Stimulated activated CD8-positive, alpha-beta memory T cell treated with anti-CD3 and anti-CD28 coated beads, Interleukin-12 subunit alpha, Interleukin-12 subunit beta, amount 100 ng/mL, for 24 hours (primary cell): ENCODE data around the gene KHDC1.
"Not testable (repeated sequence)": the region's sequence is repeated elsewhere in the genome, so short reads cannot be mapped to it uniquely, and the experiment has no call there.

Experiments used
- DNase-seq: peaks from one replicate; pipeline ENCODE4 v3.0.0-alpha.2; 2020; ENCODE audit errors: extremely low read depth

Gene KHDC1

GRCh38 chr6:73262671-73263569 is at the start of gene KHDC1:
KHDC1 (minus strand) TSS chr6:73263196; CDS start chr6:73242517, 20,679 bp downstream.
- DNase-seq: peak; percentile 28

GRCh38 chr6:73310503-73310845 is 47.5 kb upstream of the KHDC1 start:
- not testable (repeated sequence) for DNase-seq

GRCh38 chr6:73309785-73310502 is 46.9 kb upstream of the KHDC1 start:
- DNase-seq: peak; percentile 39

- DNase-seq: no peak
Observed at GRCh38 chr6:73309535-73309784, 46.5 kb upstream of the KHDC1 start.

- DNase-seq: no peak
Observed at GRCh38 chr6:73308712-73309534, 45.9 kb upstream of the KHDC1 start.

GRCh38 chr6:73303773-73304172 is 40.8 kb upstream of the KHDC1 start:
- not testable (repeated sequence) for DNase-seq

- no peak for DNase-seq
Observed at GRCh38 chr6:73302339-73302738, 39.3 kb upstream of the KHDC1 start.

- no peak for DNase-seq
Observed at GRCh38 chr6:73299151-73299971, 36.4 kb upstream of the KHDC1 start.

- DNase-seq: no peak
Observed at GRCh38 chr6:73293331-73293730, 30.3 kb upstream of the KHDC1 start.

- DNase-seq: no peak
Observed at GRCh38 chr6:73290435-73290834, 27.4 kb upstream of the KHDC1 start.

GRCh38 chr6:73286752-73287151 is 23.8 kb upstream of the KHDC1 start:
- DNase-seq: no peak

- DNase-seq: no peak
Observed at GRCh38 chr6:73285674-73286283, 22.8 kb upstream of the KHDC1 start.

- no peak for DNase-seq
Observed at GRCh38 chr6:73282871-73283270, 19.9 kb upstream of the KHDC1 start.

GRCh38 chr6:73281684-73282083 is 18.7 kb upstream of the KHDC1 start:
- not testable (repeated sequence) for DNase-seq

GRCh38 chr6:73269296-73269695 is 6.3 kb upstream of the KHDC1 start:
- DNase-seq: not testable (repeated sequence)

- not testable (repeated sequence) for DNase-seq
Observed at GRCh38 chr6:73268896-73269295, 5.9 kb upstream of the KHDC1 start.

- DNase-seq: no peak
Observed at GRCh38 chr6:73264446-73264845, 1.4 kb upstream of the KHDC1 start.

GRCh38 chr6:73263570-73263909 is 544 bp upstream of the KHDC1 start:
- no peak for DNase-seq

GRCh38 chr6:73258721-73259120 is 4.3 kb downstream of the KHDC1 start:
- DNase-seq: no peak

GRCh38 chr6:73254323-73254722 is 8.7 kb downstream of the KHDC1 start:
- not testable (repeated sequence) for DNase-seq

GRCh38 chr6:73252703-73253102 is 10.3 kb downstream of the KHDC1 start:
- DNase-seq: no peak
